Neutrophil (primary cell): ENCODE results near the gene SPEM3.

Source experiments
- H3K27ac ChIP-seq: fragments of 200-600 bp; sonication (generic); 2 replicates; pipeline ENCODE4 v1.5.1; 2016; ENCODE audit warnings: mild to moderate bottlenecking, moderate library complexity
- H3K27me3 ChIP-seq: fragments of 200-600 bp; sonication (generic); 2 replicates; pipeline ENCODE4 v1.6.0; 2016; ENCODE audit warnings: mild to moderate bottlenecking
- H3K36me3 ChIP-seq: fragments of 200-600 bp; sonication (generic); 2 replicates; pipeline ENCODE4 v1.5.1; 2017
- H3K4me1 ChIP-seq, 2 experiments: fragments of 200-600 bp in 1 of 2; sonication (generic) in 1 of 2; 1 replicate in 1 of 2; 2 replicates in 1 of 2; pipeline versions ENCODE4 v1.5.1 to v1.6.1; 2013 to 2016; ENCODE audit warnings: low read depth in 1 of 2, low read length in 1 of 2, mild to moderate bottlenecking in 1 of 2, moderate library complexity in 1 of 2; ENCODE audit not compliant: control insufficient read depth in 1 of 2, insufficient read depth in 1 of 2
- H3K4me3 ChIP-seq, 2 experiments: fragments of 200-600 bp in 1 of 2; sonication (generic) in 1 of 2; 1 replicate in 1 of 2; 2 replicates in 1 of 2; pipeline ENCODE4 v1.5.1; 2013 to 2016; ENCODE audit warnings: low read depth in 1 of 2, low read length in 1 of 2, mild to moderate bottlenecking in 1 of 2, moderate library complexity in 1 of 2
- H3K9me3 ChIP-seq: fragments of 200-600 bp; sonication (generic); 2 replicates; pipeline ENCODE4 v1.5.1; 2016
- CTCF ChIP-seq: fragments of 200-600 bp; sonication (generic); IDR thresholded peaks from 2 replicates; pipeline ENCODE4 v1.5.1; 2016; ENCODE audit warnings: antibody characterized with exemption

Gene SPEM3

GRCh38 chr17:7405350-7406234, 23.1 kb upstream of the SPEM3 start:
- H3K27ac ChIP-seq: no peak overlapping the region
- H3K27me3 ChIP-seq: peaks cover 62% of the 10 kb centered on the region
- no peaks in the 10 kb centered on the region for H3K36me3 ChIP-seq
- TF ChIP-seq CTCF: no peak
- H3K4me3 ChIP-seq: peak overlapping the region in 1 of 2 experiments; percentile 65
- H3K4me1 ChIP-seq: peaks cover 14 to 30% of the 10 kb centered on the region in 2 experiments
- H3K9me3 ChIP-seq: no peaks in the 10 kb centered on the region

- H3K27me3 ChIP-seq: peaks cover 69% of the 10 kb centered on the region
- no peak overlapping the region for H3K4me3 ChIP-seq
- H3K36me3 ChIP-seq: no peaks in the 10 kb centered on the region
- H3K9me3 ChIP-seq: no peaks in the 10 kb centered on the region
- H3K4me1 ChIP-seq: peaks cover 14 to 30% of the 10 kb centered on the region in 2 experiments
- H3K27ac ChIP-seq: no peak overlapping the region
- TF ChIP-seq CTCF: no peak
Measured at GRCh38 chr17:7406235-7406825, 22.3 kb upstream of the SPEM3 start.

GRCh38 chr17:7407082-7407481, 21.6 kb upstream of the SPEM3 start:
- no peaks in the 10 kb centered on the region for H3K36me3 ChIP-seq
- H3K27me3 ChIP-seq: peaks cover 73% of the 10 kb centered on the region
- H3K9me3 ChIP-seq: no peaks in the 10 kb centered on the region
- no peak overlapping the region for H3K4me3 ChIP-seq
- H3K27ac ChIP-seq: no peak overlapping the region
- no peak for TF ChIP-seq CTCF
- peaks cover 14 to 30% of the 10 kb centered on the region in 2 experiments for H3K4me1 ChIP-seq

- Histone ChIP-seq H3K36me3 (no peaks in the 10 kb centered on the region), H3K27ac (no peak within 1 kb of the TSS), H3K27me3 (peaks cover 73% of the 10 kb centered on the region), H3K4me3 (no peak within 1 kb of the TSS), H3K4me1 (peaks cover 12 to 29% of the 10 kb centered on the region in 2 experiments), H3K9me3 (no peaks in the 10 kb centered on the region)
- TF ChIP-seq CTCF: no peak
Measured at GRCh38 chr17:7407485-7408251, 21.0 kb upstream of the SPEM3 start, which contains the start of gene NLGN2. Gene NLGN2, plus strand, starts transcription at chr17:7407845. Its CDS starts 411 bp downstream, at chr17:7408256.

GRCh38 chr17:7408252-7408727, 20.4 kb upstream of the SPEM3 start:
- no peak overlapping the region for H3K27ac ChIP-seq
- peaks cover 73% of the 10 kb centered on the region for H3K27me3 ChIP-seq
- H3K4me1 ChIP-seq: peaks cover 6 to 22% of the 10 kb centered on the region in 2 experiments
- TF ChIP-seq CTCF: no peak
- H3K9me3 ChIP-seq: no peaks in the 10 kb centered on the region
- no peaks in the 10 kb centered on the region for H3K36me3 ChIP-seq
- H3K4me3 ChIP-seq: no peak overlapping the region
